Activated CD8-positive, alpha-beta memory T cell treated with anti-CD3 and anti-CD28 coated beads for 1 hour (primary cell): Measurements from ENCODE around the gene TLL1.

Experiments
- DNase-seq, 2 donors: peaks; one replicate each; pipeline ENCODE4 v3.0.0-alpha.2; 2020; ENCODE audit warnings: low read depth in 1 of 2; ENCODE audit errors: extremely low read depth in 1 of 2

TLL1 gene

GRCh38 chr4:165970703-165971420 lies 97.8 kb downstream of the TLL1 start:
- no peak for DNase-seq

GRCh38 chr4:165971446-165971845 lies 98.4 kb downstream of the TLL1 start:
- DNase-seq = no peak

- DNase-seq = no peak
These were observed 98.9 kb downstream of the TLL1 start for GRCh38 chr4:165971933-165972332.

- no peak for DNase-seq
These were observed 99.7 kb downstream of the TLL1 start for GRCh38 chr4:165972747-165973146.

GRCh38 chr4:165982934-165983333 lies 109.9 kb downstream of the TLL1 start:
- DNase-seq = no peak

GRCh38 chr4:165986956-165987698 lies 114.1 kb downstream of the TLL1 start:
- DNase-seq = no peak

- no peak for DNase-seq
These were observed 118.5 kb downstream of the TLL1 start for GRCh38 chr4:165991325-165992180.

- DNase-seq = no peak
These were observed 119.2 kb downstream of the TLL1 start for GRCh38 chr4:165992283-165992682.

GRCh38 chr4:165994701-165995100 lies 121.7 kb downstream of the TLL1 start:
- no peak for DNase-seq

- DNase-seq = no peak
These were observed 130.8 kb downstream of the TLL1 start for GRCh38 chr4:166003811-166004210.

GRCh38 chr4:166006217-166006616 lies 133.2 kb downstream of the TLL1 start:
- DNase-seq = no peak

GRCh38 chr4:166008510-166008909 lies 135.5 kb downstream of the TLL1 start:
- no peak for DNase-seq

- DNase-seq = no peak
These were observed 139.3 kb downstream of the TLL1 start for GRCh38 chr4:166012129-166013030.

- DNase-seq = no peak
These were observed 141.4 kb downstream of the TLL1 start for GRCh38 chr4:166014411-166014810.

GRCh38 chr4:166017804-166018203 lies 144.8 kb downstream of the TLL1 start:
- DNase-seq = no peak

GRCh38 chr4:166019441-166020220 lies 146.6 kb downstream of the TLL1 start:
- no peak for DNase-seq

GRCh38 chr4:166021617-166022016 lies 148.6 kb downstream of the TLL1 start:
- no peak for DNase-seq

GRCh38 chr4:166034965-166035364 lies 161.9 kb downstream of the TLL1 start:
- DNase-seq = no peak

GRCh38 chr4:166039822-166040221 lies 166.8 kb downstream of the TLL1 start:
- DNase-seq = no peak
